ENCODE measurements around the gene JADE2.

JADE2 gene

GRCh38 chr5:134566741-134567221 is 41.3 kb downstream of the JADE2 start:
- H3K4me3 ChIP-seq (ENCODE audit: low read depth, low read length): no peak overlapping the region
- no peak for DNase-seq (ENCODE audit: low read depth)
- TF ChIP-seq, protein P1, sequence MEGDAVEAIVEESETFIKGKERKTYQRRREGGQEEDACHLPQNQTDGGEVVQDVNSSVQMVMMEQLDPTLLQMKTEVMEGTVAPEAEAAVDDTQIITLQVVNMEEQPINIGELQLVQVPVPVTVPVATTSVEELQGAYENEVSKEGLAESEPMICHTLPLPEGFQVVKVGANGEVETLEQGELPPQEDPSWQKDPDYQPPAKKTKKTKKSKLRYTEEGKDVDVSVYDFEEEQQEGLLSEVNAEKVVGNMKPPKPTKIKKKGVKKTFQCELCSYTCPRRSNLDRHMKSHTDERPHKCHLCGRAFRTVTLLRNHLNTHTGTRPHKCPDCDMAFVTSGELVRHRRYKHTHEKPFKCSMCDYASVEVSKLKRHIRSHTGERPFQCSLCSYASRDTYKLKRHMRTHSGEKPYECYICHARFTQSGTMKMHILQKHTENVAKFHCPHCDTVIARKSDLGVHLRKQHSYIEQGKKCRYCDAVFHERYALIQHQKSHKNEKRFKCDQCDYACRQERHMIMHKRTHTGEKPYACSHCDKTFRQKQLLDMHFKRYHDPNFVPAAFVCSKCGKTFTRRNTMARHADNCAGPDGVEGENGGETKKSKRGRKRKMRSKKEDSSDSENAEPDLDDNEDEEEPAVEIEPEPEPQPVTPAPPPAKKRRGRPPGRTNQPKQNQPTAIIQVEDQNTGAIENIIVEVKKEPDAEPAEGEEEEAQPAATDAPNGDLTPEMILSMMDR (IDR thresholded peaks at IDR 0.05; ENCODE audit: low read depth, low read length): no peak
- TF ChIP-seq MYC (IDR thresholded peaks at IDR 0.05; ENCODE audit: low read depth, low read length) (no peak), MAX (IDR thresholded peaks at IDR 0.05; ENCODE audit: low read depth, low read length) (no peak), POLR2A (IDR thresholded peaks at IDR 0.05; ENCODE audit: extremely low read depth, insufficient read length) (no peak)

DNA sequence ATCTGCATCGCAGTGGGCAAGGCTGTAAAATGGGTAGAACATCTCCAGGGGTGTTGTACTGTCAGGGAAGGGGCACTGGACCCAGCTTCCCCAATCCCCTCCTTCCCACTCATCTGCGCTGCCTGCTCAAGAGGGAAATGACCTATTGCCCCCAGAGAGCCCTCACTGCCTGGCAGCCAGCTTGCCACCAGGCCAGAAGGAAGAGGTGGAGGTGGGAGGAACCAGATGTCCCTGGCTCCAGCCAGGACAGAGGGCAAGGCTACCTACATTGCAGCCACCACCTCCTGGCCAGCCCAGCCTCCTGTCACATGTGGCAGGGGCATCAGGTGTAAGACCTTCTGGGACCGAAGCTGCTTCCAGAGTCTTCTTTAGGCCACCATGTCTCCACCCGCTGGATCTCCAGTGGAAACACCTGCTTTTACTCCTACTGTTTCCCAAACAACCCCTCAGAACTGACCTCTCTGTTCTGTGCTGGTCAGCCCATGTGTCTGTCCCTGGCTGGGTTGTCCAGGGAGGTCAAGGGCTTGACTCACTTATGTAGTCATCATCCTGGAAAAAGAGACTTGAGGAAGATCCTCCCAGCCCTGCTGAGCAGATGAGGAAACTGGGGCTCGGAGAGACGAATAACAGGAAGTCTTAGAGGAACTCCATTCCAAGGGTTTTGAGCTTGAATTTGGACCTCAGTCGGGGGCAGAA is 42.3 kb downstream of the JADE2 start:
- no peak for DNase-seq (ENCODE audit: low read depth)
- H3K4me3 ChIP-seq (ENCODE audit: low read depth, low read length): no peak overlapping the region
- TF ChIP-seq POLR2A (IDR thresholded peaks at IDR 0.05; ENCODE audit: extremely low read depth, insufficient read length) (no peak), MAX (IDR thresholded peaks at IDR 0.05; ENCODE audit: low read depth, low read length) (no peak), MYC (IDR thresholded peaks at IDR 0.05; ENCODE audit: low read depth, low read length) (no peak)
- TF ChIP-seq, protein P1 (IDR thresholded peaks at IDR 0.05; ENCODE audit: low read depth, low read length): no peak

GRCh38 chr5:134568337-134568700 is 42.8 kb downstream of the JADE2 start:
- no peak for TF ChIP-seq MAX (IDR thresholded peaks at IDR 0.05; ENCODE audit: low read depth, low read length)
- no peak for TF ChIP-seq POLR2A (IDR thresholded peaks at IDR 0.05; ENCODE audit: extremely low read depth, insufficient read length)
- TF ChIP-seq, protein P1 (IDR thresholded peaks at IDR 0.05; ENCODE audit: low read depth, low read length): no peak
- no peak for TF ChIP-seq MYC (IDR thresholded peaks at IDR 0.05; ENCODE audit: low read depth, low read length)
- no peak for DNase-seq (ENCODE audit: low read depth)
- H3K4me3 ChIP-seq (ENCODE audit: low read depth, low read length): no peak overlapping the region

GRCh38 chr5:134568761-134569695 is 43.6 kb downstream of the JADE2 start:
- DNase-seq (ENCODE audit: low read depth): no peak
- TF ChIP-seq, protein P1 (IDR thresholded peaks at IDR 0.05; ENCODE audit: low read depth, low read length): no peak
- TF ChIP-seq MYC (IDR thresholded peaks at IDR 0.05; ENCODE audit: low read depth, low read length) (no peak), POLR2A (IDR thresholded peaks at IDR 0.05; ENCODE audit: extremely low read depth, insufficient read length) (no peak), MAX (IDR thresholded peaks at IDR 0.05; ENCODE audit: low read depth, low read length) (no peak)
- H3K4me3 ChIP-seq (ENCODE audit: low read depth, low read length): no peak overlapping the region

GRCh38 chr5:134569758-134570364 is 44.4 kb downstream of the JADE2 start:
- TF ChIP-seq MYC (IDR thresholded peaks at IDR 0.05; ENCODE audit: low read depth, low read length): no peak
- TF ChIP-seq MAX (IDR thresholded peaks at IDR 0.05; ENCODE audit: low read depth, low read length): no peak
- TF ChIP-seq, protein P1 (IDR thresholded peaks at IDR 0.05; ENCODE audit: low read depth, low read length): no peak
- TF ChIP-seq POLR2A (IDR thresholded peaks at IDR 0.05; ENCODE audit: extremely low read depth, insufficient read length): no peak
- no peak for DNase-seq (ENCODE audit: low read depth)
- no peak overlapping the region for H3K4me3 ChIP-seq (ENCODE audit: low read depth, low read length)

Measured in NB4 (cell line).